ENCODE measurements around the gene DUSP5. TPM values are rescaled to one million over a fixed set of nuclear protein-coding genes. Genes with fewer than 3 reads are reported as not detected.

The DUSP5 gene
- total and polyA plus RNA-seq, 2 experiments from 2014 or later, result 49.6 to 60.7 TPM

GRCh38 chr10:110524859-110525232, 27.1 kb downstream of the DUSP5 start:
- Histone ChIP-seq H3K9me3 (ENCODE audit: low read depth) (no peaks in the 10 kb centered on the region), H3K4me2 (no peak overlapping the region), H3K79me2 (no peaks in the 10 kb centered on the region), H2AFZ (no peak overlapping the region), H3K4me3 (no peak overlapping the region), H3K9me2 (replicated peaks; ENCODE audit: insufficient read depth) (no peaks in the 10 kb centered on the region), H3K4me1 (ENCODE audit: insufficient read depth) (peaks cover 2% of the 10 kb centered on the region), H4K20me1 (ENCODE audit: insufficient read depth, poor library complexity, severe bottlenecking) (no peaks in the 10 kb centered on the region), H3K27me3 (peaks cover 18% of the 10 kb centered on the region), H3K36me3 (replicated peaks; ENCODE audit: insufficient read depth, low read depth) (no peaks in the 10 kb centered on the region), H3K27ac (no peak overlapping the region)
- TF ChIP-seq CTCF (IDR thresholded peaks at IDR 0.05; ENCODE audit: poor library complexity) (no peak), EZH2 (IDR thresholded peaks at IDR 0.05; ENCODE audit: borderline replicate concordance) (no peak), EZH2phosphoT487 (IDR thresholded peaks at IDR 0.05; ENCODE audit: low read depth, severe bottlenecking, unreplicated experiment) (no peak)
- DNase-seq (ENCODE audit: low spot score), result no peak
- WGBS (ENCODE audit: low lambda C conversion rate, missing lambda C conversion rate), result 90% methylated on average over 2 of the region's 2 CpGs

GRCh38 chr10:110525349-110526260, 27.9 kb downstream of the DUSP5 start:
- H3K4me2 ChIP-seq, result no peak overlapping the region
- H3K36me3 ChIP-seq (replicated peaks; ENCODE audit: insufficient read depth, low read depth), result no peaks in the 10 kb centered on the region
- H3K27me3 ChIP-seq, result peaks cover 23% of the 10 kb centered on the region
- DNase-seq (ENCODE audit: low spot score), result no peak
- no peak overlapping the region for H2AFZ ChIP-seq
- no peak overlapping the region for H3K27ac ChIP-seq
- no peaks in the 10 kb centered on the region for H4K20me1 ChIP-seq (ENCODE audit: insufficient read depth, poor library complexity, severe bottlenecking)
- TF ChIP-seq CTCF (IDR thresholded peaks at IDR 0.05; ENCODE audit: poor library complexity) (no peak), EZH2phosphoT487 (IDR thresholded peaks at IDR 0.05; ENCODE audit: low read depth, severe bottlenecking, unreplicated experiment) (no peak), EZH2 (IDR thresholded peaks at IDR 0.05; ENCODE audit: borderline replicate concordance) (no peak)
- no peaks in the 10 kb centered on the region for H3K79me2 ChIP-seq
- H3K4me1 ChIP-seq (ENCODE audit: insufficient read depth), result peaks cover 6% of the 10 kb centered on the region
- H3K4me3 ChIP-seq, result no peak overlapping the region
- H3K9me2 ChIP-seq (replicated peaks; ENCODE audit: insufficient read depth), result no peaks in the 10 kb centered on the region
- no peaks in the 10 kb centered on the region for H3K9me3 ChIP-seq (ENCODE audit: low read depth)
- 74% methylated on average over 9 of the region's 9 CpGs for WGBS (ENCODE audit: low lambda C conversion rate, missing lambda C conversion rate)

- H3K4me2 ChIP-seq, result no peak overlapping the region
- 84% methylated on average over 9 of the region's 9 CpGs for WGBS (ENCODE audit: low lambda C conversion rate, missing lambda C conversion rate)
- H3K27ac ChIP-seq, result no peak overlapping the region
These were observed 30.0 kb downstream of the DUSP5 start for GRCh38 chr10:110527731-110528171.

More at GRCh38 chr10:110527731-110528171, 30.0 kb downstream of the DUSP5 start:
- H3K9me2 ChIP-seq (replicated peaks; ENCODE audit: insufficient read depth), result no peaks in the 10 kb centered on the region
- H3K4me1 ChIP-seq (ENCODE audit: insufficient read depth), result peaks cover 6% of the 10 kb centered on the region
- no peaks in the 10 kb centered on the region for H3K9me3 ChIP-seq (ENCODE audit: low read depth)
- no peaks in the 10 kb centered on the region for H3K79me2 ChIP-seq
- H3K36me3 ChIP-seq (replicated peaks; ENCODE audit: insufficient read depth, low read depth), result no peaks in the 10 kb centered on the region
- H3K27me3 ChIP-seq, result peaks cover 25% of the 10 kb centered on the region
- DNase-seq (ENCODE audit: low spot score), result no peak
- no peak overlapping the region for H3K4me3 ChIP-seq
- TF ChIP-seq CTCF (IDR thresholded peaks at IDR 0.05; ENCODE audit: poor library complexity), result no peak
- TF ChIP-seq EZH2 (IDR thresholded peaks at IDR 0.05; ENCODE audit: borderline replicate concordance), result no peak
- no peak for TF ChIP-seq EZH2phosphoT487 (IDR thresholded peaks at IDR 0.05; ENCODE audit: low read depth, severe bottlenecking, unreplicated experiment)
- H2AFZ ChIP-seq, result no peak overlapping the region
- no peaks in the 10 kb centered on the region for H4K20me1 ChIP-seq (ENCODE audit: insufficient read depth, poor library complexity, severe bottlenecking)
